Measurements from ENCODE around the gene CLC. TPM values are rescaled to one million over a fixed set of nuclear protein-coding genes. Genes with fewer than 3 reads are reported as not detected.
"Not testable (repeated sequence)": the region's sequence is repeated elsewhere in the genome, so short reads cannot be mapped to it uniquely, and the experiment has no call there.

CLC gene
- total RNA-seq, 4 donors from 2014 or later = not detected

DNA sequence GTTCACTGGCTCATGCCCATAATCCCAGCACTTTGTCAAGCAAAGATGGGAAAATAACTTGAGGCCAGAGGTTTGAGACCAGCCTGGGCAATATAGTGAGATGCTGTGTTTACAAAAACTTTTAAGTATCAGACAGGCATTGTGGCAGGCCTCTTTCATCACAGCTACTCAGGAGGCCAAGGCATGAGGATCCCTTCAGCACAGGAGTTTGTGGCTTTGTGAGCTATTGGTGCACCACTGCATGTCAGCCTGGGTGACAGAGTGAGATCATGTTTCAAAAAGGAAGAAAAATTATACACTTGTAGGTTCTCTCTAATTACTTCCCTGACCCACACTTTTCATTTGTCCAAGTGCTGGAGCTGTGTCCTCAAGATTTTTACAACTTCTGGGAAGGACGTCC lies 45.0 kb downstream of the CLC start:
- peaks cover 23% of the 10 kb centered on the region for H3K27me3 ChIP-seq
- no peaks in the 10 kb centered on the region for H3K4me1 ChIP-seq
- no peaks in the 10 kb centered on the region for H3K36me3 ChIP-seq
- H3K9me3 ChIP-seq = no peaks in the 10 kb centered on the region
- no peak overlapping the region for H3K27ac ChIP-seq
- in situ Hi-C loops (cut with MboI; ENCODE audit: low pct_ligation_motif_present in 1 of 4, low pct_unique_long_range_greater_than_20kb in 1 of 4, low sequenced_read_pairs in 3 of 4) (no loop called here), intact Hi-C loops (cut with DNase I; ENCODE audit: low total_unique reads) (loop anchor here (1.0 kb wide), 1 partner anchor 37 kb away; no protein-coding TSS in a partner anchor)
- no peak for TF ChIP-seq POLR2AphosphoS5 (IDR thresholded peaks at IDR 0.05)
- TF ChIP-seq, protein P1, sequence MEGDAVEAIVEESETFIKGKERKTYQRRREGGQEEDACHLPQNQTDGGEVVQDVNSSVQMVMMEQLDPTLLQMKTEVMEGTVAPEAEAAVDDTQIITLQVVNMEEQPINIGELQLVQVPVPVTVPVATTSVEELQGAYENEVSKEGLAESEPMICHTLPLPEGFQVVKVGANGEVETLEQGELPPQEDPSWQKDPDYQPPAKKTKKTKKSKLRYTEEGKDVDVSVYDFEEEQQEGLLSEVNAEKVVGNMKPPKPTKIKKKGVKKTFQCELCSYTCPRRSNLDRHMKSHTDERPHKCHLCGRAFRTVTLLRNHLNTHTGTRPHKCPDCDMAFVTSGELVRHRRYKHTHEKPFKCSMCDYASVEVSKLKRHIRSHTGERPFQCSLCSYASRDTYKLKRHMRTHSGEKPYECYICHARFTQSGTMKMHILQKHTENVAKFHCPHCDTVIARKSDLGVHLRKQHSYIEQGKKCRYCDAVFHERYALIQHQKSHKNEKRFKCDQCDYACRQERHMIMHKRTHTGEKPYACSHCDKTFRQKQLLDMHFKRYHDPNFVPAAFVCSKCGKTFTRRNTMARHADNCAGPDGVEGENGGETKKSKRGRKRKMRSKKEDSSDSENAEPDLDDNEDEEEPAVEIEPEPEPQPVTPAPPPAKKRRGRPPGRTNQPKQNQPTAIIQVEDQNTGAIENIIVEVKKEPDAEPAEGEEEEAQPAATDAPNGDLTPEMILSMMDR (IDR thresholded peaks at IDR 0.05) = no peak
- no peak for TF ChIP-seq EP300 (IDR thresholded peaks at IDR 0.05; ENCODE audit: low read depth)
- TF ChIP-seq POLR2A (IDR thresholded peaks at IDR 0.05) = no peak
- H3K4me3 ChIP-seq = no peak overlapping the region
- no peak for DNase-seq
- 50 to 60% methylated on average over 1 of the region's 1 CpG for WGBS, 2 donors (ENCODE audit: low coverage in 1 of 2)

DNA sequence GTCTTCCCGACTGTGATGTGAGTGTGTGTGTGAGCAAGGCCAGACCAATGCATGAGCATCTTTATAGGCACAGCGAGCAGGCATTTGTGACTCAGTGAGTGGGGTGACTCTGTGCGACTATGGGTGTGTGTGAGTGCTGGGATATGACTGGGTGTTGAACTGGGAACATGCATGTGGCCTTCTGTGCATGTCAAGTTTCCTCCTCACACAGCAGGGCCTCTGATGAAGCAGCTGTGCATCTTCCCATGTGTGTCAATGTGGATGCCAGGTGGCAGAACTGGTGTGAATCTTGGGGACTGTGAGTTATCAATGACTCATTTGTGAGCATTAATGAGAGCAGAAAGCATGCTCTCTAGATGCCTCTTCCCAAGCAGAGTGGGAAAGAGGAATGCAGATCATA lies 45.7 kb downstream of the CLC start:
- no peaks in the 10 kb centered on the region for H3K4me1 ChIP-seq
- H3K27ac ChIP-seq = no peak overlapping the region
- no peaks in the 10 kb centered on the region for H3K9me3 ChIP-seq
- intact Hi-C loops (cut with DNase I; ENCODE audit: low total_unique reads) (no loop called here), in situ Hi-C loops (cut with MboI; ENCODE audit: low pct_ligation_motif_present in 1 of 4, low pct_unique_long_range_greater_than_20kb in 1 of 4, low sequenced_read_pairs in 3 of 4) (no loop called here)
- WGBS, 2 donors (ENCODE audit: low coverage in 1 of 2) = 86% methylated on average over 3 of the region's 3 CpGs; no CpG with 5 or more reads in 1 of the 2 donors
- peaks cover 23% of the 10 kb centered on the region for H3K27me3 ChIP-seq
- H3K36me3 ChIP-seq = no peaks in the 10 kb centered on the region
- no peak for DNase-seq
- TF ChIP-seq POLR2AphosphoS5 (IDR thresholded peaks at IDR 0.05) = no peak
- no peak overlapping the region for H3K4me3 ChIP-seq

DNA sequence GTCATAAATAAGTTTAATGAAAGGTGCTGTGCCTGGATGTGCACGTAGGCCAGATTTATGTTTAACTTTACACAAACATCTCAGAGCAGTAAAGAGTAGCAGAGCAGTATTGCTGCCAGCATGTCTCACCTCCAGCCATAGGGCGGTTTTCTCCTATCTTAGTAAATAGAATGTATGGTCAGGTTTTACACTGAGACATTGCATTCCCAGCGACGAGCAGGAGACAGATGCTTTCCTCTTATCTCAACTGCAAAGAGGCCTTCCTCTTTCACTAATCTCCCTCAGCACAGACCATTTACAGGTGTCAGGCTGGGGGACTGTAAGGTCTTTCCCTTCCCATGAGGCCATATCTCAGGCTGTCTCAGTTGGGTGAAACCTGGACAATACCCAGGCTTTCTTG lies 49.2 kb downstream of the CLC start:
- H3K9me3 ChIP-seq; H3K4me1 ChIP-seq; H3K27me3 ChIP-seq; DNase-seq; H3K4me3 ChIP-seq; in situ Hi-C loops (cut with MboI; ENCODE audit: low pct_ligation_motif_present in 1 of 4, low pct_unique_long_range_greater_than_20kb in 1 of 4, low sequenced_read_pairs in 3 of 4); H3K27ac ChIP-seq; intact Hi-C loops (cut with DNase I; ENCODE audit: low total_unique reads); H3K36me3 ChIP-seq: not testable (repeated sequence)
- 25 to 47% methylated on average over 1 to 4 of the region's 4 CpGs for WGBS, 2 donors (ENCODE audit: low coverage in 1 of 2)

DNA sequence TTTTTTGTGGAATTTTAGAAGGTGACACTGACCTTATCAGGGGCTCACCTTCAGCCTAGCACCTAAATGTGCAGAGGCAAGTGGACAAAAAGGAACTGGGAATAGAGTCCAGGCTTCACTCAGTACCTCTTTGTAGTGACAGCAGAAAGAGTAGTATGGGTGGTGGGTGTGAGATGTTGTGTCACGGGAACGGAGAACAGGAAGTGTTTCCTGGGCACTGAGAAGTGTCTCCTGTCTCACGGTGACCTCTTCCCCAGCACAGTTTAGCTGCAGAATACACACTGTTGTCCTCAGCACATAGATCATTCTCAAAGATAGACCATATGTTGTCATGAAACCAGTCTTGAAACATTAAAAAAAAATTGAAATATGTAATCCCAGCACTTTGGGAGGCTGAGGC lies 51.1 kb downstream of the CLC start:
- WGBS, 2 donors (ENCODE audit: low coverage in 1 of 2) = 62 to 69% methylated on average over 3 of the region's 3 CpGs
- no peaks in the 10 kb centered on the region for H3K36me3 ChIP-seq

DNA sequence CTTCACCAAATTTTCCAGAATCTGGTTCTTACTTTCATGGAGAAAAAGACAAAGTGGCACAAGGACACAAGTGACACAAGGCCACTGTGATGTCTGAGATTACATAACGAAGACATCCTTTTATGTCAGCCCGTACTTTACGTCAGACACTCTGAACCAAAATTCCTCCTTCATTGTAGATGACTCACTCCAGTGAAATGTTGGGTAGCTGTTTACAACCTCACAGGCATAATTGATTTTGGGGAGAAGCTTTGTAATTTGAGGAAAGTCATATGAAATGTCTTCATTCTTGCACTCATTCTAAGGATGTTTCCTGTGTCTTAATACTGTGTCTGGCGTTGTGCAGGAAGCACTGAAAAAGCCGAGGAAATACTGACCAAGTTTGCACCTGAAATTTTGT lies 53.6 kb downstream of the CLC start:
- Histone ChIP-seq H3K36me3 (no peaks in the 10 kb centered on the region), H3K9me3 (no peaks in the 10 kb centered on the region), H3K27me3 (no peaks in the 10 kb centered on the region), H3K27ac (no peak overlapping the region), H3K4me3 (no peak overlapping the region), H3K4me1 (no peaks in the 10 kb centered on the region)
- TF ChIP-seq POLR2AphosphoS5 (IDR thresholded peaks at IDR 0.05) (no peak), POLR2A (IDR thresholded peaks at IDR 0.05) (no peak), EP300 (IDR thresholded peaks at IDR 0.05; ENCODE audit: low read depth) (no peak)
- TF ChIP-seq, protein P1 (IDR thresholded peaks at IDR 0.05) = no peak
- in situ Hi-C loops (cut with MboI; ENCODE audit: low pct_ligation_motif_present in 1 of 4, low pct_unique_long_range_greater_than_20kb in 1 of 4, low sequenced_read_pairs in 3 of 4) = no loop called here
- intact Hi-C loops (cut with DNase I; ENCODE audit: low total_unique reads) = no loop called here
- WGBS, 2 donors (ENCODE audit: low coverage in 1 of 2) = 76 to 82% methylated on average over 2 to 5 of the region's 5 CpGs
- no peak for DNase-seq

More for the DNA sequence above, 51.1 kb downstream of the CLC start:
- no peaks in the 10 kb centered on the region for H3K9me3 ChIP-seq
- H3K4me1 ChIP-seq = no peaks in the 10 kb centered on the region
- H3K27ac ChIP-seq = no peak overlapping the region
- DNase-seq = no peak
- no peak overlapping the region for H3K4me3 ChIP-seq
- TF ChIP-seq EP300 (IDR thresholded peaks at IDR 0.05; ENCODE audit: low read depth) = no peak
- TF ChIP-seq, protein P1 (IDR thresholded peaks at IDR 0.05) = no peak
- no peak for TF ChIP-seq POLR2A (IDR thresholded peaks at IDR 0.05)
- TF ChIP-seq POLR2AphosphoS5 (IDR thresholded peaks at IDR 0.05) = no peak
- in situ Hi-C loops (cut with MboI; ENCODE audit: low pct_ligation_motif_present in 1 of 4, low pct_unique_long_range_greater_than_20kb in 1 of 4, low sequenced_read_pairs in 3 of 4) = no loop called here
- intact Hi-C loops (cut with DNase I; ENCODE audit: low total_unique reads) = no loop called here
- H3K27me3 ChIP-seq = peaks cover 4% of the 10 kb centered on the region

Data from transverse colon (tissue), 4 donors.